Colonic mucosa (tissue), 4 donors: Measurements from ENCODE around the gene CA7. TPM values are rescaled to one million over a fixed set of nuclear protein-coding genes. Genes with fewer than 3 reads are reported as not detected.
"Not testable (repeated sequence)": the region's sequence is repeated elsewhere in the genome, so short reads cannot be mapped to it uniquely, and the experiment has no call there.

Experiments used
- DNase-seq: peaks from one replicate; pipeline ENCODE4 v3.0.0-alpha.2; 2020
- H3K27ac ChIP-seq: fragments of 200-600 bp; one replicate; pipeline ENCODE4 v1.8.0; 2021
- H3K27me3 ChIP-seq: fragments of 200-600 bp; one replicate; pipeline ENCODE4 v1.8.0; 2021
- H3K36me3 ChIP-seq: fragments of 200-600 bp; one replicate; pipeline ENCODE4 v1.8.0; 2021
- H3K4me1 ChIP-seq: fragments of 200-600 bp; one replicate; pipeline ENCODE4 v1.8.0; 2021; ENCODE audit warnings: mild to moderate bottlenecking
- H3K4me3 ChIP-seq: fragments of 200-600 bp; one replicate; pipeline ENCODE4 v1.8.0; 2021
- H3K9ac ChIP-seq, 2 donors: one replicate each; pipeline ENCODE4 v1.7.0; 2013; ENCODE audit warnings: control low read depth in 2 of 2, low read depth in 2 of 2, low read length in 2 of 2
- H3K9me3 ChIP-seq: fragments of 200-600 bp; one replicate; pipeline ENCODE4 v1.8.0; 2021
- CTCF ChIP-seq: fragments of 200-600 bp; IDR thresholded peaks from one replicate; pipeline ENCODE4 v1.8.0; 2022; ENCODE audit warnings: antibody characterized with exemption, mild to moderate bottlenecking
- intact Hi-C: fragments of 100-400 bp; cut with DNase I; formaldehyde crosslinking; loops from one replicate; pipeline ENCODE4 v1.14.1; 2022
- total RNA-seq, 2 donors: library from RNA; stranded (reverse); fragmentation: NEBNext Ultra II Directional in 1 of 2; extraction: Animal tissue kit (Norgen Biotek cat#: 25700) in 1 of 2; gene quantifications; one replicate each; pipeline ENCODE4 v1.2.1, GENCODE V29; 2021
- donor health status: healthy.
- donor health status: DM: no; HTN: no; CAD: no.
- donor health status: DM: no; HTN: no; CAD: no.

CA7 gene
- total RNA-seq, 2 donors from 2014 or later: 46.2 to 120 TPM

GRCh38 chr16:66862023-66862520 is 17.9 kb downstream of the CA7 start:
- no peaks in the 10 kb centered on the region for H3K27me3 ChIP-seq
- H3K9me3 ChIP-seq: no peaks in the 10 kb centered on the region
- intact Hi-C loops: no loop called here
- no peak overlapping the region for H3K4me3 ChIP-seq
- DNase-seq: no peak
- no peaks in the 10 kb centered on the region for H3K36me3 ChIP-seq
- TF ChIP-seq CTCF: no peak
- no peak overlapping the region for H3K27ac ChIP-seq
- H3K4me1 ChIP-seq: no peaks in the 10 kb centered on the region
- no peak overlapping the region for H3K9ac ChIP-seq

GRCh38 chr16:66863707-66864106 is 19.5 kb downstream of the CA7 start:
- no peaks in the 10 kb centered on the region for H3K27me3 ChIP-seq
- H3K36me3 ChIP-seq: no peaks in the 10 kb centered on the region
- H3K4me3 ChIP-seq: no peak overlapping the region
- no peak for DNase-seq
- H3K9ac ChIP-seq: no peak overlapping the region
- intact Hi-C loops: no loop called here
- H3K9me3 ChIP-seq: no peaks in the 10 kb centered on the region
- no peaks in the 10 kb centered on the region for H3K4me1 ChIP-seq
- no peak overlapping the region for H3K27ac ChIP-seq
- no peak for TF ChIP-seq CTCF

DNA sequence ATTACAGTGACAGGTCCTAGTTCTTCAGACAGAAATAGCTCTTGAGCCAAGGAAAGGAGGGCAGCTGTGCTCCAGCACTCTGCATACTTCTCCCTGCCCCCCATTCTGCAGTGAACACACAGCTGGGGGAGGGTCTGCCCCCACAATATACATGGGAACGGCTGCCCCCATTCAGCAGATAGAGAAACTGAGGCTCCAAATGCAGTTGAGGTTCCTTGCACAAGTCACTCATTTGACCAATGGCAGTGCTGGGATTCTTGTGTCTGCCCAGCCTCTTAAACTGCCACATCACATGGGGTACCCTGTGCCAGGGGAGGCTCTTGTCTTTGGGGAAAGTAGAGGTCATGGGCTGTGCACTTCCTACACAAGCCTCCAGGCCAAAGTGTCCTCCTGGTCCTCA is 25.2 kb downstream of the CA7 start:
- Histone ChIP-seq H3K4me3 (no peak overlapping the region), H3K9ac (no peak overlapping the region), H3K4me1 (peaks cover 5% of the 10 kb centered on the region), H3K27ac (no peak overlapping the region), H3K27me3 (no peaks in the 10 kb centered on the region), H3K9me3 (no peaks in the 10 kb centered on the region), H3K36me3 (no peaks in the 10 kb centered on the region)
- intact Hi-C loops: loop anchor here (2.0 to 5.0 kb wide), 3 partner anchors 37 to 262 kb away; no protein-coding TSS in a partner anchor
- DNase-seq: no peak
- TF ChIP-seq CTCF: no peak

GRCh38 chr16:66871363-66871762 is 27.1 kb downstream of the CA7 start:
- H3K4me1 ChIP-seq, H3K4me3 ChIP-seq, H3K36me3 ChIP-seq, H3K27me3 ChIP-seq, intact Hi-C loops, H3K9ac ChIP-seq, H3K9me3 ChIP-seq: not testable (repeated sequence)
- H3K27ac ChIP-seq: peak overlapping the region; percentile 81
- DNase-seq: peak; percentile 45

DNA sequence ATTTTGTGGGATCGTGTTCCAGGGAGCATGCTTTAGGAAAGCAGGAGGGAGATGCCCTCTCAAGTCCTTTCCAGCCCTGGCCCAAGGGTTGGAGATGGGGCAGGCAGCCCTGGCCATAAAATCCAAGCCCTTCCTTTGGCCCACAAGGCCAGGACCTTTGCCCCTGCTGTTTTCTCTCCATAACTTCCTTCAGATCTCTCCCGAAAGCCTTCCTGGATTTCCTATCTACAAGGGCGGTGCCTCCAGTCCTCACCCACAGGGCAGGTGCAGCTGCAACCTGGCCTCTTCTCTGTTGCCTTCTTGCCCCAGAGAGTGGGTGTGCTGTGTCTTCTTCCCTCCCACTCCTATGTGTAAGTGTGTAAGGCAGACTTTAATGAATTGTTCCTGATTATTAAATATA is 27.6 kb downstream of the CA7 start:
- no peak for TF ChIP-seq CTCF
- Histone ChIP-seq H3K27ac (peak overlapping the region; percentile 81), H3K27me3 (no peaks in the 10 kb centered on the region), H3K4me3 (no peak overlapping the region), H3K9me3 (no peaks in the 10 kb centered on the region), H3K36me3 (no peaks in the 10 kb centered on the region), H3K9ac (no peak overlapping the region), H3K4me1 (peaks cover 5% of the 10 kb centered on the region)
- intact Hi-C loops: no loop called here
- DNase-seq: peak; percentile 88

DNA sequence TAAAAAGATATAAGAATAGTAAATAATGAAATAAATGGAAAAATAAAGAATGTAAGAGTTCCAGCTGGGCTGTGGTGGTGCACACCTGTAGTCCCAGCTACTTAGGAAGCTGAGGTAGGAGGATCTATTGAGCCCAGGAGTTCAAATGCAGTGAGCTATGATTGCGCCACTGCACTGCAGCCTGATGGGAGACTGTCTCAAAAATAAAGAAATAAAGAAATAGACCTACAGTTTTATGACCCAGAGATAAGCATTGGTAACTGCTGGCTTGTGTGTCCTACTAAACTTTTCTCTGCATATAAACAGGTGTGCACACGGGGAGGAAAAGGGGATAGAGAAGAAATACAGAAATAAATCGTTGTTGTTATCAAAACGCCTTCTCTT is 28.3 kb downstream of the CA7 start:
- Histone ChIP-seq H3K9me3 (no peaks in the 10 kb centered on the region), H3K27me3 (no peaks in the 10 kb centered on the region), H3K36me3 (no peaks in the 10 kb centered on the region), H3K4me1 (peaks cover 5% of the 10 kb centered on the region), H3K4me3 (peak overlapping the region; percentile 32), H3K27ac (peak overlapping the region; percentile 81), H3K9ac (peak overlapping the region; percentile 68 to 75)
- DNase-seq: peak; percentile 42
- intact Hi-C loops: no loop called here
- no peak for TF ChIP-seq CTCF
